Endothelial cell of umbilical vein (primary cell): ENCODE data around the gene CARD19. TPM values are rescaled to one million over a fixed set of nuclear protein-coding genes. Genes with fewer than 3 reads are reported as not detected.
A peak's percentile ranks its signal among the peaks of the same experiment; 100 is the strongest.

Experiments used
- BruUV-seq: library from RNA; stranded (reverse); fragments of 400-500 nt; replicated peaks from 2 replicates; lab custom pipeline; 2021; lab: Mats Ljungman, UMichigan
- CTCF ChIA-PET: fragments of 300-600, 350-600 bp; sonication (Branson Sonifier 250); formaldehyde crosslinking; loops from one replicate; lab custom pipeline; 2021; ENCODE audit warnings: antibody characterized with exemption, inconsistent platforms; lab: Charles Lee
- POLR2A ChIA-PET: fragments of 300-600, 350-600 bp; sonication (Branson Sonifier 250); formaldehyde crosslinking; loops from one replicate; lab custom pipeline; 2021; ENCODE audit warnings: antibody characterized with exemption, inconsistent platforms; lab: Charles Lee
- DNase-seq: peaks from one replicate; pipeline ENCODE4 v3.0.0-alpha.2; 2011; ENCODE audit warnings: low read depth, low spot score
- FAIRE-seq: peaks from 2 replicates; lab custom pipeline; 2011; peaks lifted over from hg19 to GRCh38; lab: Jason Lieb, UNC
- H2AFZ ChIP-seq: 2 replicates; pipeline ENCODE4 v1.6.0; 2012; ENCODE audit warnings: low read depth, low read length, control low read depth, inconsistent platforms
- H3K27ac ChIP-seq: 2 replicates; pipeline ENCODE4 v1.5.1; 2011; ENCODE audit warnings: low read depth, mild to moderate bottlenecking, control low read depth, low read length, moderate library complexity; ENCODE audit not compliant: insufficient read depth
- H3K27me3 ChIP-seq, 2 experiments: 2 replicates each; pipeline versions ENCODE4 v1.6.0 to v1.6.1; 2011; ENCODE audit warnings: low read length in 2 of 2, mixed read lengths in 1 of 2; ENCODE audit not compliant: control insufficient read depth in 2 of 2, insufficient read depth in 2 of 2
- H3K36me3 ChIP-seq, 2 experiments: 2 replicates in 1 of 2; 3 replicates in 1 of 2; pipeline ENCODE4 v1.5.1; 2011; ENCODE audit warnings: low read length in 2 of 2, mild to moderate bottlenecking in 1 of 2, moderate library complexity in 1 of 2; ENCODE audit not compliant: control insufficient read depth in 2 of 2, insufficient read depth in 2 of 2; ENCODE audit errors: extremely low read depth in 1 of 2
- H3K4me1 ChIP-seq: 3 replicates; pipeline ENCODE4 v1.5.1; 2011; ENCODE audit warnings: mild to moderate bottlenecking, low read length; ENCODE audit not compliant: control insufficient read depth, insufficient read depth; ENCODE audit errors: extremely low read depth
- H3K4me2 ChIP-seq: 2 replicates; pipeline ENCODE4 v1.6.1; 2011; ENCODE audit warnings: low read length, control low read depth, mixed read lengths; ENCODE audit not compliant: insufficient read depth
- H3K4me3 ChIP-seq, 3 experiments: fragments of 200-600 bp in 1 of 3; sonication (generic), shearing (Covaris generic) in 1 of 3; replicated peaks in 1 of 3; 2 replicates each; pipeline ENCODE4 v1.5.1; 2011 to 2016; ENCODE audit warnings: control low read depth in 3 of 3, low read length in 3 of 3, mild to moderate bottlenecking in 2 of 3, inconsistent platforms in 1 of 3, low read depth in 1 of 3, moderate library complexity in 1 of 3; ENCODE audit not compliant: insufficient read depth in 1 of 3
- H3K79me2 ChIP-seq: 2 replicates; pipeline ENCODE4 v1.6.0; 2012; ENCODE audit warnings: low read length, inconsistent platforms; ENCODE audit not compliant: control insufficient read depth, insufficient read depth
- H3K9ac ChIP-seq: replicated peaks from 2 replicates; pipeline ENCODE3; 2011; ENCODE audit warnings: low read length, control low read depth; ENCODE audit not compliant: insufficient read depth; ENCODE audit errors: extremely low read depth
- H3K9me1 ChIP-seq: replicated peaks from 3 replicates; pipeline ENCODE4 v1.6.0; 2011; ENCODE audit warnings: mild to moderate bottlenecking, low read length; ENCODE audit not compliant: control insufficient read depth, insufficient read depth; ENCODE audit errors: extremely low read depth
- H3K9me3 ChIP-seq: replicated peaks from 2 replicates; pipeline ENCODE4 v1.5.1; 2012; ENCODE audit warnings: low read length, inconsistent platforms; ENCODE audit not compliant: control insufficient read depth, insufficient read depth
- H4K20me1 ChIP-seq: replicated peaks from 2 replicates; pipeline ENCODE3; 2011; ENCODE audit warnings: mild to moderate bottlenecking, low read length; ENCODE audit not compliant: control insufficient read depth, insufficient read depth; ENCODE audit errors: extremely low read depth
- EZH2 ChIP-seq: IDR thresholded peaks from 2 replicates; pipeline ENCODE4 v1.6.1; 2012; ENCODE audit warnings: borderline replicate concordance, low read depth, mild to moderate bottlenecking, moderate library complexity, low read length, inconsistent platforms; ENCODE audit not compliant: severe bottlenecking
- FOS ChIP-seq: IDR thresholded peaks from 2 replicates; pipeline ENCODE4 v1.6.1; 2011; ENCODE audit warnings: mild to moderate bottlenecking, low read length, moderate library complexity, borderline replicate concordance; ENCODE audit not compliant: insufficient read depth
- GATA2 ChIP-seq: IDR thresholded peaks from 2 replicates; pipeline ENCODE4 v1.7.0; 2011; ENCODE audit warnings: low read depth, mild to moderate bottlenecking, moderate library complexity, mixed read lengths, low read length; ENCODE audit not compliant: insufficient read length, insufficient read depth
- JUN ChIP-seq: IDR thresholded peaks from 2 replicates; pipeline ENCODE4 v1.6.1; 2011; ENCODE audit warnings: borderline replicate concordance, low read depth; ENCODE audit not compliant: insufficient read length, insufficient read depth
- MYC ChIP-seq: IDR thresholded peaks from one replicate; pipeline ENCODE4 v1.6.1; 2011; ENCODE audit warnings: mild to moderate bottlenecking, low read depth, low read length
- POLR2A ChIP-seq: IDR thresholded peaks from 2 replicates; pipeline ENCODE4 v1.6.1; 2012; ENCODE audit warnings: low read depth, mild to moderate bottlenecking, control low read depth, low read length
- POLR2AphosphoS5 ChIP-seq: IDR thresholded peaks from 2 replicates; pipeline ENCODE4 v1.6.1; 2012; ENCODE audit warnings: low read depth, mild to moderate bottlenecking, control low read depth, low read length, moderate library complexity; ENCODE audit not compliant: insufficient read depth
- dilution Hi-C: fragments of 300-500 bp; cut with MboI; formaldehyde crosslinking; loops from one replicate; pipeline ENCODE4 v1.15.0; 2019; ENCODE audit warnings: low sequenced_read_pairs; ENCODE audit not compliant: extremely low pct_ligation_motif_present
- intact Hi-C: fragments of 100-400 bp; cut with micrococcal nuclease; formaldehyde crosslinking; loops from one replicate; pipeline ENCODE4 v1.10.0; 2022
- polyA plus RNA-seq, 4 experiments: library from polyadenylated mRNA; depleted of rRNA in 3 of 4; stranded (reverse) in 3 of 4; unstranded in 1 of 4; fragments of >200 nt; gene quantifications; 2 replicates each; pipeline versions ENCODE4 v1.2.1 to v1.2.3, GENCODE V29; 2011 to 2012; ENCODE audit warnings: missing spikeins in 1 of 4
- total RNA-seq: library from RNA; stranded (reverse); gene quantifications from 2 replicates; pipeline ENCODE4 v1.2.3, GENCODE V29; 2021
- TF ChIP-seq, protein P1 (sequence below), 2 donors: IDR thresholded peaks; 1 replicate in 1 of 2; 2 replicates in 1 of 2; pipeline ENCODE4 v1.5.1; 2011; ENCODE audit warnings: low read length in 2 of 2, mild to moderate bottlenecking in 2 of 2, moderate library complexity in 2 of 2, control low read depth in 1 of 2, inconsistent platforms in 1 of 2, low read depth in 1 of 2; ENCODE audit not compliant: insufficient read depth in 1 of 2; ENCODE audit errors: extremely low read depth in 1 of 2
- TF ChIP-seq, protein P2 (sequence below): IDR thresholded peaks from 2 replicates; pipeline ENCODE4 v1.6.1; 2011; ENCODE audit not compliant: insufficient read depth, insufficient read length

The CARD19 gene
- total and polyA plus RNA-seq, 2 donors (not counting 3 experiments of a cell fraction or from before 2014, with no cell fraction given): 45.7 to 148 TPM

DNA sequence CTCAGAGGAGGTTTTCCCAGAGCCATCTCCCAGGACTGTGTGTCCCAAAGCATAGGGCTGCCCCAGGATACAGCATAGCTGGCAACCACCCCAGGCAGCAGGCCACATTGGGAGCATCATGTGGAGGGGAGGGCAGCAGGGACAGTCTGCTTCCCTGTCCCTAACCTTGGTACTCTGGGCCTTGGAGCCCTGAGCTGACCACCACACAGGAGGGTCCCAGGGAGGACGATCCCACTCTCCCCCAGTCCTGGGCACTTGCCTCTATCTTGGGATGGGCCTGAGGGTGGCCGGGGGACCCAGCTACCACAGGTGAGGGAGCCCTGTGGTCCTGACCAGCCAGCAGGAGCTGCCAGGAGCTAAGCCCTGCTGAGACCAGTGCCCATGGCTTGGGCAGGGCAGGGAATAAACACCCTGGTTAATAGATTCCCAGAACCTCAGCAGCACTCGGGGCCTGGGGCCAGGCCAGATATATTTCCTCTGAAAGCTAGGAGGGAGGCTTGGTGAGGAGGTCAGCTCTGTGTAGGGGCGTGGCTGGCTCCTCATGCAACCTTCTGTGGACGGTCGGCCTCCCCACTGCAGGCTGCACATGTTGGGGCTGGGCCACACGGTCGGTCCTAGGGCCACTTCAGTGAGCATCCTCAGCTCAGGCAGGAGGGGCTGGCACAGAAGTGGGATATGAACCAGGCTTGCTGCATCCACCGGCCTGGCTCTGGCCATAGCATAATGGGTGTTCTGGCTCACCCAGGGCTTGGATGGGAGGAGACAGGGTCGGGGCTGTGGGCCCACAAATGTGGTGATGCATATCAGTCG, 33.9 kb downstream of the CARD19 start:
- H2AFZ ChIP-seq: no peak overlapping the region
- intact Hi-C loops (loop anchor here (1.0 kb wide), 1 partner anchor 10 kb away; no protein-coding TSS in a partner anchor), dilution Hi-C loops (no loop called here)
- no peak for FAIRE-seq
- peaks cover 72% of the 10 kb centered on the region for H3K4me1 ChIP-seq
- no peaks in the 10 kb centered on the region for H3K9me1 ChIP-seq
- peak overlapping the region; percentile 54 for H3K27ac ChIP-seq
- no peak overlapping the region for H3K4me2 ChIP-seq
- no TSS peak for BruUV-seq
- H3K4me3 ChIP-seq: no peak overlapping the region
- ChIA-PET CTCF (interaction anchor here (0.6 to 5.7 kb wide), 12 partner anchors 10 to 126 kb away, joined by 3 to 52 read pairs (median 4); partner anchors contain the start of gene CARD19), POLR2A (interaction anchor here (0.7 to 1.8 kb wide), 3 partner anchors 10 to 437 kb away, joined by 3 to 9 read pairs (median 3); partner anchors contain the start of gene CARD19)
- H3K27me3 ChIP-seq: no peaks in the 10 kb centered on the region
- no peaks in the 10 kb centered on the region for H3K9me3 ChIP-seq
- no peak for TF ChIP-seq POLR2A
- TF ChIP-seq, protein P1, sequence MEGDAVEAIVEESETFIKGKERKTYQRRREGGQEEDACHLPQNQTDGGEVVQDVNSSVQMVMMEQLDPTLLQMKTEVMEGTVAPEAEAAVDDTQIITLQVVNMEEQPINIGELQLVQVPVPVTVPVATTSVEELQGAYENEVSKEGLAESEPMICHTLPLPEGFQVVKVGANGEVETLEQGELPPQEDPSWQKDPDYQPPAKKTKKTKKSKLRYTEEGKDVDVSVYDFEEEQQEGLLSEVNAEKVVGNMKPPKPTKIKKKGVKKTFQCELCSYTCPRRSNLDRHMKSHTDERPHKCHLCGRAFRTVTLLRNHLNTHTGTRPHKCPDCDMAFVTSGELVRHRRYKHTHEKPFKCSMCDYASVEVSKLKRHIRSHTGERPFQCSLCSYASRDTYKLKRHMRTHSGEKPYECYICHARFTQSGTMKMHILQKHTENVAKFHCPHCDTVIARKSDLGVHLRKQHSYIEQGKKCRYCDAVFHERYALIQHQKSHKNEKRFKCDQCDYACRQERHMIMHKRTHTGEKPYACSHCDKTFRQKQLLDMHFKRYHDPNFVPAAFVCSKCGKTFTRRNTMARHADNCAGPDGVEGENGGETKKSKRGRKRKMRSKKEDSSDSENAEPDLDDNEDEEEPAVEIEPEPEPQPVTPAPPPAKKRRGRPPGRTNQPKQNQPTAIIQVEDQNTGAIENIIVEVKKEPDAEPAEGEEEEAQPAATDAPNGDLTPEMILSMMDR (IDR thresholded peaks at IDR 0.05; ENCODE audit: extremely low read depth in 1 of 2, insufficient read depth in 1 of 2, low read depth in 1 of 2, low read length in 2 of 2): no peak
- no peak for TF ChIP-seq EZH2
- no peak for TF ChIP-seq MYC
- TF ChIP-seq GATA2: no peak
- TF ChIP-seq POLR2AphosphoS5: no peak
- TF ChIP-seq, protein P2, sequence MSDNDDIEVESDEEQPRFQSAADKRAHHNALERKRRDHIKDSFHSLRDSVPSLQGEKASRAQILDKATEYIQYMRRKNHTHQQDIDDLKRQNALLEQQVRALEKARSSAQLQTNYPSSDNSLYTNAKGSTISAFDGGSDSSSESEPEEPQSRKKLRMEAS: no peak
- TF ChIP-seq JUN: no peak
- TF ChIP-seq FOS: no peak
- H3K36me3 ChIP-seq: peaks cover 0 to 2% of the 10 kb centered on the region in 2 experiments
- DNase-seq: no peak
- H3K79me2 ChIP-seq: peaks cover 13% of the 10 kb centered on the region
- no peaks in the 10 kb centered on the region for H4K20me1 ChIP-seq
- H3K9ac ChIP-seq: no peak overlapping the region
